GM12874 (cell line): ENCODE data around the gene ATP7A.

Experiments
- CTCF ChIP-seq: IDR thresholded peaks from 2 replicates; pipeline ENCODE4 v1.5.1; 2011; ENCODE audit warnings: low read depth, mild to moderate bottlenecking, control low read depth, low read length, moderate library complexity; ENCODE audit not compliant: insufficient read depth

The ATP7A gene

GRCh38 chrX:77935886-77936285 lies 25.4 kb downstream of the ATP7A start:
- TF ChIP-seq CTCF: no peak

DNA sequence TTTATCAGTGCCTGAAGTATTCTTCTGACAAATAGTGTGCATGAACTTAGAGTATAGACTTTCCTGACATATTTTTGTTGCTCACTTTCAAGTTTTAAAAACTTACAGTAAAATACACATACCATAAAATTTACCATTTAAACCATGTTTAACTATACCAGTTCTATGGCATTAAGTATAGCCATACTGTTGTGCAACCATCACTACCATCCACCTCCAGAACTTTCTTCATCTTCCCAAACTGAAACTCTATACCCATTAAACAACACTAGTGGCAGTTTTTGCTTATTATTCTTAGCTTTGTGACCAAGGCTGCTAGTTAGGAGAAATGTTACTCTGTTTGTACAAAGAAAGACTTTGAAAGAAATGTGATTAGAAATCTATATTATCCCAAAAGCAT lies 25.8 kb downstream of the ATP7A start:
- TF ChIP-seq CTCF: no peak

- no peak for TF ChIP-seq CTCF
Measured at GRCh38 chrX:77937291-77937690, 26.8 kb downstream of the ATP7A start.

GRCh38 chrX:77938083-77938680 lies 27.7 kb downstream of the ATP7A start:
- no peak for TF ChIP-seq CTCF

DNA sequence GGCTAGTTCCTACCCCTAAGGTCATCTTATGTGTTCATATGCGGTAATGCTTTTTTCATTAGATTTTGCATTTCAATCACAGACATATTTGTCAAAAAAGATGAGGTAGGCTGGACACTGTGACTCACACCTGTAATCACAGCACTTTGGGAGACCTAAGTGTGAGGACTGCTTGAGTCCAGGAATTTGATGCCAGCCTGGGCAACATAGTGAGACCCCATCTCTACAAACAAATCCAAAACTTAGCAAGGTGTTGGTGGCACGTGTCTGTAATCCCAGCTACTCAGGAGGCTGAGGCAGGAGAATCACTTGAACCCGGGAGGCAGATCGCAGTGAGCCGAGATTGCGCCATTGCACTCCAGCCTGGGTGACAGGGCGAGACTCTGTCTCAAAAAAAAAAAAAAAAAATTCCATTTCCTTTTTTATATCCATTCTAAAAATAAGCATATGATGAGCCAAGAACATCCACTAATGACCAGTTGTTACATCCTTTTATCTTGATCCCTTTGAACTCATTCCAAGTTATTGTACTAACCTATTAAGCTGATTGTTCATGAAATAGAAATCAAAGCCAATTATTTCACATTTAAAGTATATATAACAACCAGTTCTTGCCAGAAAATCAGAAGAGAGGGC lies 35.5 kb downstream of the ATP7A start:
- no peak for TF ChIP-seq CTCF

- no peak for TF ChIP-seq CTCF
Measured at GRCh38 chrX:77946571-77946970, 36.1 kb downstream of the ATP7A start.

DNA sequence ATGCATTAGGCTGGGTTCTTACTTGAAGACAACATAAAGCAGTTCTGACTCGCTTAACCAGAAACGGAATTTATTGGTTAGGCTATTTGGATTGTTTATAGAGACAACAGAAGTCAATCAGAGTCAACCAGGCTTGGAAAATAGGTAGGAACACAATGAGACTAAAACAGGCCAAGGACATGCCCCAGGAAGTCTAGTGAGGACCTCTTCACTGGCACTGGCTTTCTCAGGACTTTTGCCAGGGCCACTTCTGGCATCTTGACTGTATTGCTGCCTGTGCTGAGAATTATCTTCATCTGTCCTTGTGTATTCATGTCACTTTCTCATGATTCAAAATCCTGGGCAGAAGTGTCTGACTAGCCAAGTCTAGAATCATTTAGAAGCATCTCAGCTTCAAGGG lies 39.3 kb downstream of the ATP7A start:
- no peak for TF ChIP-seq CTCF
